LNCaP clone FGC (cell line): ENCODE results near the gene KCNT2.

Source experiments
- DNase-seq: peaks from one replicate; pipeline ENCODE4 v3.0.0-alpha.2; 2011; ENCODE audit warnings: low read depth
- H3K4me3 ChIP-seq: 2 replicates; pipeline ENCODE4 v1.5.1; 2011; ENCODE audit warnings: mild to moderate bottlenecking, low read depth, low read length, control low read depth
- TF ChIP-seq, protein P1 (sequence below): IDR thresholded peaks from 2 replicates; pipeline ENCODE4 v1.5.1; 2012; ENCODE audit warnings: mild to moderate bottlenecking; ENCODE audit not compliant: control insufficient read depth, insufficient read depth; ENCODE audit errors: extremely low read depth

The KCNT2 gene

DNA sequence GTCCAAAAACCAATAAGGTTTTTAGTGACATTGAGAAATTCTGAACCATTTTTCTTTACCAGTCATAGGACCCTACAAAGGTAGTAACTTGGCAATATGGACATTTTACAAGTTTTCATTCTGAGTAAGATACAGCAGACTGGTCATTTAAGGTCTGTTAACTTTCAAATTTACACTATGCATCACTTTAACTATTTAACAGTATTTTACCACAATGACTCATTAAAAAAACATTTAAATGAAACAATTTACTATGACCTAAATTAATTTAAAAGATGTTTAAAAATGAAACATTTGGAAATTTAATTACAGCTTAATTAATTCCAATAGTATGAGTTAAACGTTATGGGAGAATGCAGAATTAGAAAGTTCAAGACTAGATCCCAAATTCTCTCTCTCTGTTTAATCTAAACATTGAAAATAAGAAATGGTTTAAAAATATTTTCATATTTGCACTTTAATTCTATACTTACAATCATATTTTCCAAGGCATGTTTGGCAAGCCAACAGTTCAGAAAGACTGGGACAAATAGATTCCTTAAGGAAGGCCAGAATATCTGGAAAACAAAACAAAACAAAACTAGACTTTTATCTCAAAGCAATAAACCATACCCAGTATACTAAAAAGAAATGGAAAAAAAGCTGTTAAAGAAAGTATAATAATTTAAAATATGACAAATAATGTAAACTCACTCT is 140.9 kb downstream of the KCNT2 start:
- no peak overlapping the region for H3K4me3 ChIP-seq
- DNase-seq: no peak
- TF ChIP-seq, protein P1, sequence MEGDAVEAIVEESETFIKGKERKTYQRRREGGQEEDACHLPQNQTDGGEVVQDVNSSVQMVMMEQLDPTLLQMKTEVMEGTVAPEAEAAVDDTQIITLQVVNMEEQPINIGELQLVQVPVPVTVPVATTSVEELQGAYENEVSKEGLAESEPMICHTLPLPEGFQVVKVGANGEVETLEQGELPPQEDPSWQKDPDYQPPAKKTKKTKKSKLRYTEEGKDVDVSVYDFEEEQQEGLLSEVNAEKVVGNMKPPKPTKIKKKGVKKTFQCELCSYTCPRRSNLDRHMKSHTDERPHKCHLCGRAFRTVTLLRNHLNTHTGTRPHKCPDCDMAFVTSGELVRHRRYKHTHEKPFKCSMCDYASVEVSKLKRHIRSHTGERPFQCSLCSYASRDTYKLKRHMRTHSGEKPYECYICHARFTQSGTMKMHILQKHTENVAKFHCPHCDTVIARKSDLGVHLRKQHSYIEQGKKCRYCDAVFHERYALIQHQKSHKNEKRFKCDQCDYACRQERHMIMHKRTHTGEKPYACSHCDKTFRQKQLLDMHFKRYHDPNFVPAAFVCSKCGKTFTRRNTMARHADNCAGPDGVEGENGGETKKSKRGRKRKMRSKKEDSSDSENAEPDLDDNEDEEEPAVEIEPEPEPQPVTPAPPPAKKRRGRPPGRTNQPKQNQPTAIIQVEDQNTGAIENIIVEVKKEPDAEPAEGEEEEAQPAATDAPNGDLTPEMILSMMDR: no peak

DNA sequence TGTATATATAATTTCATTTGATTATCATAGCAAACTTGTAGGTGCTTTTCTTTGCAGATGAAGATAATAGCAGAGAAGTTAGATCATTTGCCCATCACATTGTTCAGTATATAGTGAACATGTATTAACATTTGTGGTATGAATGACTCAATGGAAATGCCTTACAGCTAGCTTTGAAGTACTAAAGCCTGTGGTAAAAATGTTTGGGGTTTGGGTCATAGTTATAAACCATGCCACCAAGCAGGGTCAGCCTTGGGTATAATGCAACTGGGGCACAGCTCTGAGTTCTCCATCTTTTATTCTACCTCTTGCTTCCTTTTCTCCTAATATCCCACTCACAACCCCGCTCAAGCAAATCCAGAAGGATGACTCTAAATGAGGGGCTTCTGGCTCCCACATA is 141.6 kb downstream of the KCNT2 start:
- TF ChIP-seq, protein P1: no peak
- no peak overlapping the region for H3K4me3 ChIP-seq
- no peak for DNase-seq

DNA sequence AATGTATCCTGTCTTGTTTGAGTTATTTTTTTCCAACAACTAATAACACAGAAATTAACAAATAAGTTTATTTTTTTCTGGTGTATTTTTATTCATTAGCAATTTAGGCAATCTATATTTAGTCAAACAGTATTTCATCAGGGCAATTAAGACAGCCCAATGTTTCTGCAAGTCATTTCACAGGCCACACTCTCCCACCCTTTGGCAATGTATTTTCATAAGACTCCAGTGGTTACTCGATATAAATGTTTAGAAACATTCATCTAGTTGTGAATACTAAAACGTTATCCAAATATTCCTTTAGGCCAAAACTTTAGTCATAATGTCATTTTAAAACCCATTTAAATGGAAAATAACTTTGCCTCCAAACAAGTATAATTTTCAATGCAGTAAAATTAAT is 142.1 kb downstream of the KCNT2 start:
- no peak overlapping the region for H3K4me3 ChIP-seq
- TF ChIP-seq, protein P1: no peak
- no peak for DNase-seq

DNA sequence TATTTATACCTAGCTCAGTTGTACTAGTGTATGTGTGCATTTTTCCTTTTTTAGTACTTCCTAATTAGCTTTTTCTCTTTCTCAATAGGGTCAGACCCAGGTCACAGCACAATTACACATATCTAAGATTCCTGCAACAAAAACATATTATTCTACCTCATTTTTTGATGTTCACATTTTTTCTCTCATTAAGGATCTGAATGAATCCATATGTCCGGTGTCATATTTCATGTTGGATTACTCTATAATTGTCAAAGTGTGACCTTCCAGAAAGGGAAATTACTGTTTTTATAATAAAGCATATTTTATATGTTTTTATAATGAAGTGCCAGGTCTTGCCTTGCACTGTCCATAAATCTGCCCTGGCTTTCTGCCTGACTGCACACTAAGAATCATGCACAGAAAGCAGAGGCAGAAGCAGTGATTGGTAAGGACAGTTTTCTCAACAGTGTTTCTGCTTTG is 143.7 kb downstream of the KCNT2 start:
- TF ChIP-seq, protein P1: no peak
- no peak overlapping the region for H3K4me3 ChIP-seq
- DNase-seq: no peak

DNA sequence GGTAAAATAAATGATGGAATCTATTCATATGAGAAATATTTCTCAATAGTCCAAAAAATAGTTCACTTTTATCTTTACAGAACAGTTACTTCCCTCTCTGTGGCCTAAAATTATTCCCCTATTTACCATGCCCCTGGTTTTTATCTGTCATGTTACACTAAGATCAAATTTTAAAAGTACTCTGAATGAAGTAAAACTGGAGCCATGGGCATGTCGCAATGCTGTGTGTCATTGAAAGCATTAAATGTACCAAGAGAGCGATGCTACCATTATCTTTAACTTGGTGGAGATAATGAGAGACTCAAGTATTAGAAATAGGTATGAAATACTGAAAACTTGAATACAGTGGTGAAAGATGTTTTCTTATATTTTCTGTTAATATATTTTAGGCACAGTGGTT is 146.2 kb downstream of the KCNT2 start:
- H3K4me3 ChIP-seq: no peak overlapping the region
- TF ChIP-seq, protein P1: no peak
- no peak for DNase-seq

DNA sequence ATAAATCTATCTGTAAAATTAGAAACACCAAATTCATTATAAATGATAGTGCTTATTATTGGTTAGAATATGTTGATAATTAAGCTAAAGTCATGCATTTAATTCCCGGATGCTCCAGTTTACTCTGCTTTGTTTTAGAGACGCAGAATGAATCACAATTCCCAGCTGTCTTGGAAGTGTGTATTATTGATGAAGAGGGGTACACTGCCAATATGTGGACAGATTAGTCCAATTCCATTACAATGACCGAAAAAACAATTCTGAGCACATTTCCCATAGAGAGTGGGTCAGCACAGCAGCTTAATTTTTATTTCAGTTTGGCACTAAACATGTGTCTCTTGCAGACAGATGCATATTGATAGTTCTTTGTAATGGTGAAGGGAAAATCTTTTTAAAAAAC is 146.7 kb downstream of the KCNT2 start:
- TF ChIP-seq, protein P1: no peak
- no peak for DNase-seq
- no peak overlapping the region for H3K4me3 ChIP-seq

DNA sequence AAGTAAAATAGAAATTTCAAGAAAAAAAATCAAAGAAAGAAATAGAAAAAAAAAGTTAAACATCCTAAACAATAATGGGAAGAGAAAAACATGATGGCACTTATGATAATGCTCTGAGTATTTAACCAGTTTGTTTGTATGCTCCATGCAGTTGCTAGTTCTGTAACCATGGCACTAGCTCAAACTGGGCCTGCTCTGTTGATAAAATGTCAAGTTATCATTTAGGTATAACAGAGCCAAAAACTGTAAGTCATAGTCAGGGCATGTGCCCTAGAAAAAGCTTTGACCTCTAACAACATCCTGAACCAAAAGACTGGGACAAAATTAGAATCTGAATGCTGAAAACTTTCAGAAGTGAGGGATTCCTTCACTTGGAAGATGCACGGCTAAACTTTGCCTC is 148.9 kb downstream of the KCNT2 start:
- TF ChIP-seq, protein P1: no peak
- DNase-seq: no peak
- H3K4me3 ChIP-seq: no peak overlapping the region
